H4 (cell line): ENCODE data around the gene IGFL2. TPM values are rescaled to one million over a fixed set of nuclear protein-coding genes. Genes with fewer than 3 reads are reported as not detected.

Experiments
- DNase-seq: peaks from one replicate; pipeline ENCODE4 v3.0.0-alpha.2; 2015; ENCODE audit warnings: low spot score
- total RNA-seq: library from RNA; depleted of rRNA; stranded (reverse); fragments of >200 nt; shearing (Covaris generic); gene quantifications from 2 replicates; pipeline ENCODE4 v1.2.3, GENCODE V29; 2014; rRNA removed

Gene IGFL2
- total RNA-seq, 1 experiment from 2014 or later: not detected

GRCh38 chr19:46209051-46209450 lies 61.0 kb downstream of the IGFL2 start:
- no peak for DNase-seq

GRCh38 chr19:46209472-46209871 lies 61.4 kb downstream of the IGFL2 start:
- no peak for DNase-seq

DNA sequence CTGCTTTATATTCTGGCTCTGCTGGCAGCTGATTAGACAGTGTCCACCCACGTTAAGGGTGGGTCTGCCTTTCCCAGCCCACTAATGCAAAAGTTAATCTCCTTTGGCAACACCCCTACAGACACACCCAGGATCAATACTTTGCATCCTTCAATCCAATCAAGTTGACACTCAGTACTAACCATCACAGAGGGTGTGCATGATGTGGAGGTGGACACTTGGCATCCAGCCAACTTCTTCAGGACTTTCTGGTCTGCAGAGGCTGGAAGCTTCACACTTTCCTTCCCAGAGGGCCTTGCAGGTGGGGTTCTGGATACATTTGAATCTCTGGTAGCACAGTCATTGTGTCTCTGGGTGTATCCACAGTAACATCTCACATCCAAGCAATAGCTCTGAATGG lies 62.6 kb downstream of the IGFL2 start:
- DNase-seq: no peak

Other genes starting within 250 kb of the IGFL2 start
- 0.52 and 0.78 TPM in 2 replicates for gene MYPOP, start 245.6 kb upstream of the IGFL2 start, total RNA-seq
- gene NANOS2, start 233.5 kb upstream of the IGFL2 start, total RNA-seq: not detected in 2 replicates
- 0.19 and 0.37 TPM in 2 replicates for gene NOVA2, start 174.4 kb upstream of the IGFL2 start, total RNA-seq
- gene CCDC61, start 152.8 kb upstream of the IGFL2 start, total RNA-seq: 1.4 and 3.7 TPM in 2 replicates
- gene PGLYRP1, start 125.2 kb upstream of the IGFL2 start, total RNA-seq: not detected in 2 replicates
- gene IGFL4, start 107.2 kb upstream of the IGFL2 start, total RNA-seq: not detected in 2 replicates
- gene IGFL3, start 23.6 kb upstream of the IGFL2 start, total RNA-seq: 3.3 TPM in 1 of 2 replicates, not detected in the other
- not detected in 2 replicates for gene IGFL1, start 81.5 kb downstream of the IGFL2 start, total RNA-seq
- not detected in 2 replicates for gene HIF3A, start 148.8 kb downstream of the IGFL2 start, total RNA-seq
- 48.7 and 59.1 TPM in 2 replicates for gene PPP5C, start 198.8 kb downstream of the IGFL2 start, total RNA-seq